ENCODE measurements around the gene PTPRA.

The PTPRA gene

GRCh38 chr20:3082306-3082951 lies 209.1 kb downstream of the PTPRA start:
- Histone ChIP-seq H4K91ac (ENCODE audit: low read depth, low read length, poor library complexity) (no peak overlapping the region), H3K79me1 (ENCODE audit: low read depth, low read length) (no peaks in the 10 kb centered on the region), H4K8ac (ENCODE audit: low read depth, low read length) (no peak overlapping the region), H2BK12ac (ENCODE audit: low read length) (no peak overlapping the region), H3K36me3 (replicated peaks in 1 of 2; ENCODE audit: control insufficient read depth in 2 of 2, insufficient read depth in 2 of 2, low read length in 2 of 2) (no peaks in the 10 kb centered on the region), H2AFZ (ENCODE audit: low read length) (peak overlapping the region; percentile 92), H3K18ac (ENCODE audit: low read length) (peak overlapping the region; percentile 96), H3K27ac (replicated peaks; ENCODE audit: low read length) (no peak overlapping the region), H3K14ac (ENCODE audit: low read length) (peak overlapping the region; percentile 100), H3K23ac (ENCODE audit: low read depth, low read length, poor library complexity) (no peak overlapping the region), H3K4me2 (ENCODE audit: insufficient read depth, low read length, poor library complexity, severe bottlenecking) (peak overlapping the region; percentile 80), H3K4me1 (ENCODE audit: control insufficient read depth in 2 of 2, insufficient read depth in 1 of 2, low read depth in 1 of 2, low read length in 2 of 2) (peaks cover 0 to 4% of the 10 kb centered on the region in 2 donors), H2BK120ac (ENCODE audit: low read depth, low read length) (no peak overlapping the region), H3K9me3 (replicated peaks in 1 of 2; ENCODE audit: control insufficient read depth in 2 of 2, insufficient read depth in 1 of 2, low read depth in 1 of 2, low read length in 2 of 2) (no peaks in the 10 kb centered on the region), H2BK5ac (ENCODE audit: low read length) (no peak overlapping the region), H3K9ac (ENCODE audit: low read depth, low read length, poor library complexity) (peak overlapping the region; percentile 70), H3K27me3 (ENCODE audit: control insufficient read depth in 3 of 3, insufficient read depth in 3 of 3, low read depth in 1 of 3, low read length in 3 of 3) (peaks cover 11 to 67% (median 35%) of the 10 kb centered on the region in 3 experiments), H2BK15ac (ENCODE audit: low read length) (no peak overlapping the region), H2AK5ac (ENCODE audit: low read depth, low read length) (peak overlapping the region; percentile 70), H3K4ac (ENCODE audit: low read length) (no peak overlapping the region), H3K4me3 (ENCODE audit: low read length in 2 of 2) (peak overlapping the region; percentile 3 to 76)
- no CpG with 5 or more reads among the region's 71 CpGs for WGBS, 2 donors (ENCODE audit: extremely low coverage in 2 of 2, insufficient read length in 2 of 2, insufficient replicate concordance in 1 of 2)
- no peak for DNase-seq (ENCODE audit: low spot score)

DNA sequence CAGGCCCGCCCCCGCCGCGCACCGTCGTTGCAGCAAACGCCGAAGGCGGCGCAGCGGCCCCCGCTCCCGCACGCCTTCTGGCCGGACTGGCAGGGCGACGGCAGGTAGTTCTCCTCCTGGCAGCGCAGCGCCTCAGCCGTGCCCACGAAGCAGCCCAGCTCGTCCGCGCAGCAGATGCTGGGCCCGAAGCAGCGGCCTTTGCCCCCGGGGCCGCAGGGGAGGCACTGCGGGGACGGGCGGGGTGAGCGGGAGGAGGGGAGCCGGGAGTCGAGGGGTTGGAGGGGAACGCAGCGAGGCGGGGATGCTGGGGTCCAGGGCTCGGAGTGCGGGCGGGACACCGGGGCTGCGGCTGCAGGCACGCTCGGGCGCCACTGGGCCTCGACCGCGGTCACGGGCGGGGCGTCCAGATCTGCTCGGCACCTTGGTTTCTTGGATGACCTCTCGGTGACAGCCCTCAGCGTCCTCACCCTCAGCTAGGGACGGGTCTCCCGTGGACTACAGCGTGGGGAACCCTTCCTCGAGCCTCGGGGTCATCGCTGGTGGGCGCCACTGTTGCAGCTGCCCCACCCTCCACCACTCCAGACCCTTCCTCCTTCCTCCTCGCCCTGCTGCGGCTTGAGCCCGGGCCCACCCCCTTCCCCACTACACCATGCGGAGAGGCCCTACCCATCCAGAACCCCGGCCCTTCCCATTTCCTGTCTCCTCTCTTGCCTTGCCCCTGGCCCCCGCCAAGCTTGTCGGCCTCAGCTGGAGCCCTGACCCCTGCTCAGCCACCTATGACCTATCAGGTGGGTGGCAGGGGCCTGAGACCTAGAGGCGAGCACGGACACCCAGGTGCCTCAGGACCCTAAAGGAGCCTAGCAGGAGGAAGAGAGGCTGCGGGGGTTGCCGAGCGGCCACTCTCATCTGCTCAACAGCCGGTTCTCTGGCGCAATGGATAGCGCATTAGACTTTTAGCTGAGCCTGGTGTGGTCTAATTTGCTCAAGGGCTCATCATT lies 210.0 kb downstream of the PTPRA start:
- no peaks in the 10 kb centered on the region for H3K79me1 ChIP-seq (ENCODE audit: low read depth, low read length)
- H2BK15ac ChIP-seq (ENCODE audit: low read length), result peak overlapping the region; percentile 37
- H3K27me3 ChIP-seq (ENCODE audit: control insufficient read depth in 3 of 3, insufficient read depth in 3 of 3, low read depth in 1 of 3, low read length in 3 of 3), result peaks cover 11 to 62% (median 35%) of the 10 kb centered on the region in 3 experiments
- peak overlapping the region; percentile 57 for H3K4me2 ChIP-seq (ENCODE audit: insufficient read depth, low read length, poor library complexity, severe bottlenecking)
- peak overlapping the region; percentile 25 for H3K23ac ChIP-seq (ENCODE audit: low read depth, low read length, poor library complexity)
- no peak overlapping the region for H3K27ac ChIP-seq (replicated peaks; ENCODE audit: low read length)
- peak overlapping the region; percentile 86 for H2AK5ac ChIP-seq (ENCODE audit: low read depth, low read length)
- no peak overlapping the region for H3K4ac ChIP-seq (ENCODE audit: low read length)
- H3K18ac ChIP-seq (ENCODE audit: low read length), result peak overlapping the region; percentile 83
- H3K36me3 ChIP-seq (replicated peaks in 1 of 2; ENCODE audit: control insufficient read depth in 2 of 2, insufficient read depth in 2 of 2, low read length in 2 of 2), result no peaks in the 10 kb centered on the region
- no peak overlapping the region for H2BK5ac ChIP-seq (ENCODE audit: low read length)
- H3K9me3 ChIP-seq (replicated peaks in 1 of 2; ENCODE audit: control insufficient read depth in 2 of 2, insufficient read depth in 1 of 2, low read depth in 1 of 2, low read length in 2 of 2), result no peaks in the 10 kb centered on the region
- no peak overlapping the region for H4K91ac ChIP-seq (ENCODE audit: low read depth, low read length, poor library complexity)
- no CpG with 5 or more reads among the region's 76 CpGs for WGBS, 2 donors (ENCODE audit: extremely low coverage in 2 of 2, insufficient read length in 2 of 2, insufficient replicate concordance in 1 of 2)
- no peak for DNase-seq (ENCODE audit: low spot score)
- no peak overlapping the region for H4K8ac ChIP-seq (ENCODE audit: low read depth, low read length)
- peaks cover 0 to 4% of the 10 kb centered on the region in 2 donors for H3K4me1 ChIP-seq (ENCODE audit: control insufficient read depth in 2 of 2, insufficient read depth in 1 of 2, low read depth in 1 of 2, low read length in 2 of 2)
- H3K14ac ChIP-seq (ENCODE audit: low read length), result no peak overlapping the region
- no peak overlapping the region for H2BK12ac ChIP-seq (ENCODE audit: low read length)
- H2BK120ac ChIP-seq (ENCODE audit: low read depth, low read length), result no peak overlapping the region
- peak overlapping the region in 1 of 2 donors; percentile 63 for H3K4me3 ChIP-seq (ENCODE audit: low read length in 2 of 2)
- peak overlapping the region; percentile 60 for H3K9ac ChIP-seq (ENCODE audit: low read depth, low read length, poor library complexity)
- H2AFZ ChIP-seq (ENCODE audit: low read length), result peak overlapping the region; percentile 84

- H3K9ac ChIP-seq (ENCODE audit: low read depth, low read length, poor library complexity), result peak within 1 kb of the TSS; percentile 44
- H3K4me3 ChIP-seq (ENCODE audit: low read length in 2 of 2), result peak within 1 kb of the TSS in 1 of 2 donors; percentile 63
- H3K27ac ChIP-seq (replicated peaks; ENCODE audit: low read length), result no peak within 1 kb of the TSS
- peak within 1 kb of the TSS; percentile 41 for H2BK12ac ChIP-seq (ENCODE audit: low read length)
- peak within 1 kb of the TSS; percentile 84 for H2AFZ ChIP-seq (ENCODE audit: low read length)
- no peaks in the 10 kb centered on the region for H3K36me3 ChIP-seq (replicated peaks in 1 of 2; ENCODE audit: control insufficient read depth in 2 of 2, insufficient read depth in 2 of 2, low read length in 2 of 2)
- H3K9me3 ChIP-seq (replicated peaks in 1 of 2; ENCODE audit: control insufficient read depth in 2 of 2, insufficient read depth in 1 of 2, low read depth in 1 of 2, low read length in 2 of 2), result no peaks in the 10 kb centered on the region
- H3K4ac ChIP-seq (ENCODE audit: low read length), result peak within 1 kb of the TSS; percentile 89
- H2BK5ac ChIP-seq (ENCODE audit: low read length), result no peak within 1 kb of the TSS
- no peaks in the 10 kb centered on the region for H3K79me1 ChIP-seq (ENCODE audit: low read depth, low read length)
- H3K23ac ChIP-seq (ENCODE audit: low read depth, low read length, poor library complexity), result peak within 1 kb of the TSS; percentile 89
- H3K14ac ChIP-seq (ENCODE audit: low read length), result peak within 1 kb of the TSS; percentile 21
- H2BK120ac ChIP-seq (ENCODE audit: low read depth, low read length), result no peak within 1 kb of the TSS
- H3K4me2 ChIP-seq (ENCODE audit: insufficient read depth, low read length, poor library complexity, severe bottlenecking), result no peak within 1 kb of the TSS
- H3K4me1 ChIP-seq (ENCODE audit: control insufficient read depth in 2 of 2, insufficient read depth in 1 of 2, low read depth in 1 of 2, low read length in 2 of 2), result peaks cover 0 to 4% of the 10 kb centered on the region in 2 donors
- peaks cover 11 to 58% (median 35%) of the 10 kb centered on the region in 3 experiments for H3K27me3 ChIP-seq (ENCODE audit: control insufficient read depth in 3 of 3, insufficient read depth in 3 of 3, low read depth in 1 of 3, low read length in 3 of 3)
- no peak within 1 kb of the TSS for H4K8ac ChIP-seq (ENCODE audit: low read depth, low read length)
- WGBS, 2 donors (ENCODE audit: extremely low coverage in 2 of 2, insufficient read length in 2 of 2, insufficient replicate concordance in 1 of 2), result no CpG with 5 or more reads among the region's 28 CpGs
- H2BK15ac ChIP-seq (ENCODE audit: low read length), result no peak within 1 kb of the TSS
- H2AK5ac ChIP-seq (ENCODE audit: low read depth, low read length), result peak within 1 kb of the TSS; percentile 81
- H4K91ac ChIP-seq (ENCODE audit: low read depth, low read length, poor library complexity), result no peak within 1 kb of the TSS
- H3K18ac ChIP-seq (ENCODE audit: low read length), result peak within 1 kb of the TSS; percentile 83
- DNase-seq (ENCODE audit: low spot score), result no peak
Measured at GRCh38 chr20:3084283-3084985, 211.2 kb downstream of the PTPRA start, which contains the start of gene AVP. Gene AVP (minus strand): TSS chr20:3084724. CDS start chr20:3084674, 50 bp downstream.
